Type B pancreatic cell (in vitro differentiated cells): ENCODE data around the gene KIRREL3. TPM values are rescaled to one million over a fixed set of nuclear protein-coding genes. Genes with fewer than 3 reads are reported as not detected.

Source experiments
- DNase-seq: peaks from one replicate; pipeline ENCODE4 v3.0.0; 2021; ENCODE audit warnings: mixed read lengths; ENCODE audit not compliant: unreplicated experiment; ENCODE audit errors: extremely low spot score
- H3K27ac Mint-ChIP-seq: 2 replicates; pipeline ENCODE4 v1.8.0; 2021; ENCODE audit warnings: mild to moderate bottlenecking, mixed read lengths
- H3K27me3 Mint-ChIP-seq: 2 replicates; pipeline ENCODE4 v1.8.0; 2021; ENCODE audit warnings: mixed read lengths
- H3K36me3 Mint-ChIP-seq: 2 replicates; pipeline ENCODE4 v1.8.0; 2021; ENCODE audit warnings: mixed read lengths
- H3K4me1 Mint-ChIP-seq: one replicate; pipeline ENCODE4 v1.8.0; 2021; ENCODE audit warnings: mixed read lengths; ENCODE audit not compliant: unreplicated experiment
- H3K4me3 Mint-ChIP-seq: 2 replicates; pipeline ENCODE4 v1.8.0; 2021; ENCODE audit warnings: mild to moderate bottlenecking, mixed read lengths
- H3K9me3 Mint-ChIP-seq: 2 replicates; pipeline ENCODE4 v1.8.0; 2021; ENCODE audit warnings: mixed read lengths
- CTCF ChIP-seq: fragments of 200-600 bp; sonication (generic); conservative IDR thresholded peaks from 2 replicates; pipeline ENCODE4 v1.5.0; 2021; ENCODE audit warnings: antibody characterized with exemption, mild to moderate bottlenecking
- total RNA-seq: library from RNA; stranded (reverse); gene quantifications from 2 replicates; pipeline ENCODE4 v1.2.1, GENCODE V29; 2021; ENCODE audit warnings: low replicate concordance

Gene KIRREL3
- total RNA-seq, 1 donor from 2014 or later: 4.1 TPM

- no peaks in the 10 kb centered on the region for H3K9me3 Mint-ChIP-seq
- peaks cover 12% of the 10 kb centered on the region for H3K27me3 Mint-ChIP-seq
- H3K27ac Mint-ChIP-seq: no peak overlapping the region
- DNase-seq: no peak
- no peaks in the 10 kb centered on the region for H3K36me3 Mint-ChIP-seq
- TF ChIP-seq CTCF: no peak
- H3K4me3 Mint-ChIP-seq: no peak overlapping the region
- H3K4me1 Mint-ChIP-seq: peaks cover 21% of the 10 kb centered on the region
Measured at GRCh38 chr11:126494831-126495230, 505.7 kb downstream of the KIRREL3 start.

- no peak overlapping the region for H3K27ac Mint-ChIP-seq
- peaks cover 32% of the 10 kb centered on the region for H3K4me1 Mint-ChIP-seq
- no peak overlapping the region for H3K4me3 Mint-ChIP-seq
- no peaks in the 10 kb centered on the region for H3K36me3 Mint-ChIP-seq
- no peak for DNase-seq
- no peaks in the 10 kb centered on the region for H3K27me3 Mint-ChIP-seq
- no peaks in the 10 kb centered on the region for H3K9me3 Mint-ChIP-seq
- TF ChIP-seq CTCF: no peak
Measured at GRCh38 chr11:126492331-126493082, 508.1 kb downstream of the KIRREL3 start.

- Mint-ChIP-seq H3K27ac (no peak overlapping the region), H3K4me1 (peaks cover 33% of the 10 kb centered on the region), H3K27me3 (no peaks in the 10 kb centered on the region), H3K36me3 (no peaks in the 10 kb centered on the region), H3K9me3 (no peaks in the 10 kb centered on the region), H3K4me3 (no peak overlapping the region)
- DNase-seq: no peak
- no peak for TF ChIP-seq CTCF
Measured at GRCh38 chr11:126491092-126491491, 509.5 kb downstream of the KIRREL3 start.

- Mint-ChIP-seq H3K9me3 (no peaks in the 10 kb centered on the region), H3K36me3 (no peaks in the 10 kb centered on the region), H3K4me3 (no peak overlapping the region), H3K27ac (peak overlapping the region; percentile 7), H3K27me3 (peaks cover 6% of the 10 kb centered on the region), H3K4me1 (peaks cover 31% of the 10 kb centered on the region)
- no peak for DNase-seq
- TF ChIP-seq CTCF: no peak
Measured at GRCh38 chr11:126489836-126490660, 510.5 kb downstream of the KIRREL3 start.

- DNase-seq: no peak
- peaks cover 34% of the 10 kb centered on the region for H3K4me1 Mint-ChIP-seq
- no peak overlapping the region for H3K4me3 Mint-ChIP-seq
- no peak for TF ChIP-seq CTCF
- no peak overlapping the region for H3K27ac Mint-ChIP-seq
- H3K36me3 Mint-ChIP-seq: no peaks in the 10 kb centered on the region
- no peaks in the 10 kb centered on the region for H3K9me3 Mint-ChIP-seq
- peaks cover 7% of the 10 kb centered on the region for H3K27me3 Mint-ChIP-seq
Measured at GRCh38 chr11:126488591-126489370, 511.8 kb downstream of the KIRREL3 start.
